GM23338 (cell line): Measurements from ENCODE around the gene CNGA4. TPM values are rescaled to one million over a fixed set of nuclear protein-coding genes. Genes with fewer than 3 reads are reported as not detected.

Experiments used
- ATAC-seq: fragments of 200-7000 bp; cut with Tn5 transposase; 3 replicates; pipeline ENCODE4 v1.9.1; 2020
- DNase-seq: peaks from one replicate; pipeline ENCODE4 v3.0.0-alpha.2; 2015; ENCODE audit warnings: low spot score
- H2AFZ ChIP-seq: fragments of 200-600 bp; sonication (generic); 2 replicates; pipeline ENCODE4 v1.8.0; 2016; ENCODE audit warnings: antibody characterized with exemption, mild to moderate bottlenecking, moderate library complexity
- H3F3A ChIP-seq: fragments of 200-600 bp; sonication (generic); replicated peaks from 2 replicates; pipeline ENCODE4 v1.8.0; 2017; ENCODE audit warnings: antibody characterized with exemption, mixed run types, low read depth
- H3K27ac ChIP-seq: fragments of 200-600 bp; sonication (generic); 2 replicates; pipeline ENCODE4 v1.6.1; 2016; ENCODE audit warnings: low read depth
- H3K27me3 ChIP-seq: fragments of 200-600 bp; sonication (generic); 2 replicates; pipeline ENCODE4 v1.8.0; 2016; ENCODE audit warnings: mild to moderate bottlenecking, mixed run types, moderate library complexity; ENCODE audit not compliant: insufficient read depth
- H3K36me3 ChIP-seq: fragments of 200-600 bp; sonication (generic); 2 replicates; pipeline ENCODE4 v1.8.0; 2016; ENCODE audit warnings: mild to moderate bottlenecking; ENCODE audit not compliant: insufficient read depth
- H3K4me1 ChIP-seq: fragments of 200-600 bp; sonication (generic); 2 replicates; pipeline ENCODE4 v1.8.0; 2016; ENCODE audit warnings: mild to moderate bottlenecking, moderate library complexity; ENCODE audit not compliant: insufficient read depth
- H3K4me2 ChIP-seq: fragments of 200-600 bp; sonication (generic); 2 replicates; pipeline ENCODE4 v1.7.1; 2017; ENCODE audit warnings: mixed run types
- H3K4me3 ChIP-seq: fragments of 200-600 bp; sonication (generic); 2 replicates; pipeline ENCODE4 v1.6.1; 2016; ENCODE audit warnings: mixed run types
- H3K79me2 ChIP-seq: fragments of 200-600 bp; sonication (generic); replicated peaks from 2 replicates; pipeline ENCODE4 v1.8.0; 2017; ENCODE audit warnings: mild to moderate bottlenecking; ENCODE audit not compliant: insufficient read depth
- H3K9me2 ChIP-seq: fragments of 200-600 bp; sonication (generic); 2 replicates; pipeline ENCODE4 v1.8.0; 2017; ENCODE audit not compliant: insufficient read depth
- H4K20me1 ChIP-seq: fragments of 200-600 bp; sonication (generic); replicated peaks from 2 replicates; pipeline ENCODE4 v1.8.0; 2017; ENCODE audit warnings: mild to moderate bottlenecking; ENCODE audit not compliant: insufficient read depth
- H3K27ac Mint-ChIP-seq: 2 replicates; pipeline ENCODE4 v1.8.0; 2020; ENCODE audit warnings: inconsistent platforms, mild to moderate bottlenecking, moderate library complexity, mixed read lengths
- H3K27me3 Mint-ChIP-seq: 3 replicates; pipeline ENCODE4 v1.8.0; 2022; ENCODE audit warnings: low read depth, mild to moderate bottlenecking, moderate library complexity, mixed read lengths, inconsistent platforms; ENCODE audit not compliant: insufficient read depth, poor library complexity
- H3K36me3 Mint-ChIP-seq: 3 replicates; pipeline ENCODE4 v1.8.0; 2021; ENCODE audit warnings: low read depth, mild to moderate bottlenecking, inconsistent platforms, moderate library complexity, mixed read lengths
- H3K4me1 Mint-ChIP-seq: 3 replicates; pipeline ENCODE4 v1.8.0; 2020; ENCODE audit warnings: mild to moderate bottlenecking, inconsistent platforms, mixed read lengths
- H3K4me3 Mint-ChIP-seq: 3 replicates; pipeline ENCODE4 v1.8.0; 2021; ENCODE audit warnings: moderate library complexity, mild to moderate bottlenecking, inconsistent platforms, mixed read lengths
- H3K9me3 Mint-ChIP-seq: 3 replicates; pipeline ENCODE4 v1.8.0; 2020; ENCODE audit warnings: moderate library complexity, mild to moderate bottlenecking, inconsistent platforms, mixed read lengths
- CREB1 ChIP-seq: fragments of 250-450 bp; sonication (Bioruptor Pico); IDR thresholded peaks from 2 replicates; pipeline ENCODE4 v1.5.0; 2020; ENCODE audit warnings: low read depth, mild to moderate bottlenecking, moderate library complexity
- EZH2 ChIP-seq: fragments of 200-600 bp; sonication (generic); IDR thresholded peaks from one replicate; pipeline ENCODE4 v1.8.0; 2017; ENCODE audit warnings: antibody characterized with exemption, mild to moderate bottlenecking, low read depth; ENCODE audit not compliant: unreplicated experiment
- EZH2phosphoT487 ChIP-seq: fragments of 200-600 bp; sonication (generic); IDR thresholded peaks from one replicate; pipeline ENCODE4 v1.8.1; 2018; ENCODE audit warnings: antibody characterized with exemption; ENCODE audit not compliant: unreplicated experiment
- JUNB ChIP-seq: IDR thresholded peaks from one replicate; pipeline ENCODE4 v1.6.1; 2016; ENCODE audit warnings: antibody characterized with exemption; ENCODE audit not compliant: unreplicated experiment
- NANOG ChIP-seq: IDR thresholded peaks from 2 replicates; pipeline ENCODE4 v1.6.1; 2016; ENCODE audit warnings: antibody characterized with exemption, borderline replicate concordance
- POLR2AphosphoS5 ChIP-seq: IDR thresholded peaks from 2 replicates; pipeline ENCODE4 v1.6.1; 2016; ENCODE audit warnings: antibody characterized with exemption, low read depth
- STAT1 ChIP-seq: IDR thresholded peaks from one replicate; pipeline ENCODE4 v1.6.1; 2016; ENCODE audit warnings: antibody characterized with exemption; ENCODE audit not compliant: unreplicated experiment
- ZNF114 ChIP-seq: fragments of 250-450 bp; sonication (Bioruptor Pico); IDR thresholded peaks from 2 replicates; pipeline ENCODE4 v1.5.0; 2020; ENCODE audit warnings: mild to moderate bottlenecking, moderate library complexity
- ZNF331 ChIP-seq: fragments of 250-450 bp; sonication (Bioruptor Pico); IDR thresholded peaks from 2 replicates; pipeline ENCODE4 v1.5.0; 2020; ENCODE audit warnings: low read depth, mild to moderate bottlenecking, moderate library complexity
- polyA plus RNA-seq: library from polyadenylated mRNA; unstranded; fragments of >200 nt; fragmentation: Nextera tagmentation; extraction: Ambion mirVana; gene quantifications from 2 replicates; pipeline ENCODE4 v1.2.1, GENCODE V29; 2016
- total RNA-seq: library from RNA; depleted of rRNA; stranded (reverse); fragments of >200 nt; shearing (Covaris generic); gene quantifications from 2 replicates; pipeline ENCODE4 v1.2.3, GENCODE V29; 2014
- TF ChIP-seq, protein P1 (sequence below), 2 experiments: fragments of 200-600 bp in 1 of 2; sonication (generic) in 1 of 2; conservative IDR thresholded peaks; 2 replicates each; pipeline versions ENCODE4 v1.5.1 to v1.6.1; 2016 to 2017; ENCODE audit warnings: antibody characterized with exemption in 2 of 2, low read depth in 2 of 2, mild to moderate bottlenecking in 2 of 2, moderate library complexity in 1 of 2
- TF ChIP-seq, protein P2 (sequence below): IDR thresholded peaks from one replicate; pipeline ENCODE4 v1.6.1; 2018; ENCODE audit warnings: antibody characterized with exemption; ENCODE audit not compliant: unreplicated experiment
- TF ChIP-seq, protein P3 (sequence below): IDR thresholded peaks from 2 replicates; pipeline ENCODE4 v1.6.1; 2016; ENCODE audit warnings: antibody characterized with exemption
- TF ChIP-seq, protein P4 (sequence below): fragments of 250-450 bp; sonication (Bioruptor Pico); IDR thresholded peaks from 2 replicates; pipeline ENCODE4 v1.5.0; 2020; ENCODE audit warnings: mild to moderate bottlenecking, moderate library complexity

The CNGA4 gene
- total and polyA plus RNA-seq, 2 experiments from 2014 or later = 0.15 TPM; not detected in 1

DNA sequence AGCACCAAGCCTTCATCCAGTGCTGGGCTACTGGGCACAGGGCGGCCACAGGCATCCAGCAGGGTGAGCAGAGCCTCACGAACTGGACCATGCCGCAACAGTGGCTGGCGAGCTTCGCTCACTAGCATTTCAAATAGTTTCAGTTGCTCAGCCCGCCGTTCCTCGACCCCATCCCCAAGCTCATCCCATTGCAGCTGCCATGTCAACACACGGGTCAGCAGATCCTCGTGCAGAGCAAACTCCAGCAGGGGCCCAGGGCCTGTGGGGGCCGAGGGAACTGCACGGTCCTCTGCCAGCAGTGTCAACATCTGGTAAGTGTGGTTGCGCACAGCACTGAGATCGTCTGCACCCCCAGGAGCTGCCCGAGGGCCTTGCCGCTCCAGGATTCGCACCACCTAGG is 15.0 kb upstream of the CNGA4 start:
- Histone ChIP-seq H3F3A (no peaks in the 10 kb centered on the region), H2AFZ (no peak overlapping the region), H3K79me2 (peaks cover 32% of the 10 kb centered on the region), H3K36me3 (peaks cover 5% of the 10 kb centered on the region; the same call in 1 of the 2 replicates), H3K27ac (no peak overlapping the region), H3K9me2 (no peaks in the 10 kb centered on the region), H3K4me2 (no peak overlapping the region), H4K20me1 (peaks cover 30% of the 10 kb centered on the region), H3K4me3 (no peak overlapping the region), H3K27me3 (no peaks in the 10 kb centered on the region), H3K4me1 (no peaks in the 10 kb centered on the region)
- TF ChIP-seq, protein P1, sequence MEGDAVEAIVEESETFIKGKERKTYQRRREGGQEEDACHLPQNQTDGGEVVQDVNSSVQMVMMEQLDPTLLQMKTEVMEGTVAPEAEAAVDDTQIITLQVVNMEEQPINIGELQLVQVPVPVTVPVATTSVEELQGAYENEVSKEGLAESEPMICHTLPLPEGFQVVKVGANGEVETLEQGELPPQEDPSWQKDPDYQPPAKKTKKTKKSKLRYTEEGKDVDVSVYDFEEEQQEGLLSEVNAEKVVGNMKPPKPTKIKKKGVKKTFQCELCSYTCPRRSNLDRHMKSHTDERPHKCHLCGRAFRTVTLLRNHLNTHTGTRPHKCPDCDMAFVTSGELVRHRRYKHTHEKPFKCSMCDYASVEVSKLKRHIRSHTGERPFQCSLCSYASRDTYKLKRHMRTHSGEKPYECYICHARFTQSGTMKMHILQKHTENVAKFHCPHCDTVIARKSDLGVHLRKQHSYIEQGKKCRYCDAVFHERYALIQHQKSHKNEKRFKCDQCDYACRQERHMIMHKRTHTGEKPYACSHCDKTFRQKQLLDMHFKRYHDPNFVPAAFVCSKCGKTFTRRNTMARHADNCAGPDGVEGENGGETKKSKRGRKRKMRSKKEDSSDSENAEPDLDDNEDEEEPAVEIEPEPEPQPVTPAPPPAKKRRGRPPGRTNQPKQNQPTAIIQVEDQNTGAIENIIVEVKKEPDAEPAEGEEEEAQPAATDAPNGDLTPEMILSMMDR (conservative IDR thresholded peaks at IDR 0.05; ENCODE audit: low read depth in 2 of 2) = no peak
- TF ChIP-seq, protein P2, sequence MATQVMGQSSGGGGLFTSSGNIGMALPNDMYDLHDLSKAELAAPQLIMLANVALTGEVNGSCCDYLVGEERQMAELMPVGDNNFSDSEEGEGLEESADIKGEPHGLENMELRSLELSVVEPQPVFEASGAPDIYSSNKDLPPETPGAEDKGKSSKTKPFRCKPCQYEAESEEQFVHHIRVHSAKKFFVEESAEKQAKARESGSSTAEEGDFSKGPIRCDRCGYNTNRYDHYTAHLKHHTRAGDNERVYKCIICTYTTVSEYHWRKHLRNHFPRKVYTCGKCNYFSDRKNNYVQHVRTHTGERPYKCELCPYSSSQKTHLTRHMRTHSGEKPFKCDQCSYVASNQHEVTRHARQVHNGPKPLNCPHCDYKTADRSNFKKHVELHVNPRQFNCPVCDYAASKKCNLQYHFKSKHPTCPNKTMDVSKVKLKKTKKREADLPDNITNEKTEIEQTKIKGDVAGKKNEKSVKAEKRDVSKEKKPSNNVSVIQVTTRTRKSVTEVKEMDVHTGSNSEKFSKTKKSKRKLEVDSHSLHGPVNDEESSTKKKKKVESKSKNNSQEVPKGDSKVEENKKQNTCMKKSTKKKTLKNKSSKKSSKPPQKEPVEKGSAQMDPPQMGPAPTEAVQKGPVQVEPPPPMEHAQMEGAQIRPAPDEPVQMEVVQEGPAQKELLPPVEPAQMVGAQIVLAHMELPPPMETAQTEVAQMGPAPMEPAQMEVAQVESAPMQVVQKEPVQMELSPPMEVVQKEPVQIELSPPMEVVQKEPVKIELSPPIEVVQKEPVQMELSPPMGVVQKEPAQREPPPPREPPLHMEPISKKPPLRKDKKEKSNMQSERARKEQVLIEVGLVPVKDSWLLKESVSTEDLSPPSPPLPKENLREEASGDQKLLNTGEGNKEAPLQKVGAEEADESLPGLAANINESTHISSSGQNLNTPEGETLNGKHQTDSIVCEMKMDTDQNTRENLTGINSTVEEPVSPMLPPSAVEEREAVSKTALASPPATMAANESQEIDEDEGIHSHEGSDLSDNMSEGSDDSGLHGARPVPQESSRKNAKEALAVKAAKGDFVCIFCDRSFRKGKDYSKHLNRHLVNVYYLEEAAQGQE = no peak
- TF ChIP-seq, protein P3, sequence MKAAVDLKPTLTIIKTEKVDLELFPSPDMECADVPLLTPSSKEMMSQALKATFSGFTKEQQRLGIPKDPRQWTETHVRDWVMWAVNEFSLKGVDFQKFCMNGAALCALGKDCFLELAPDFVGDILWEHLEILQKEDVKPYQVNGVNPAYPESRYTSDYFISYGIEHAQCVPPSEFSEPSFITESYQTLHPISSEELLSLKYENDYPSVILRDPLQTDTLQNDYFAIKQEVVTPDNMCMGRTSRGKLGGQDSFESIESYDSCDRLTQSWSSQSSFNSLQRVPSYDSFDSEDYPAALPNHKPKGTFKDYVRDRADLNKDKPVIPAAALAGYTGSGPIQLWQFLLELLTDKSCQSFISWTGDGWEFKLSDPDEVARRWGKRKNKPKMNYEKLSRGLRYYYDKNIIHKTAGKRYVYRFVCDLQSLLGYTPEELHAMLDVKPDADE = no peak
- TF ChIP-seq, protein P4, sequence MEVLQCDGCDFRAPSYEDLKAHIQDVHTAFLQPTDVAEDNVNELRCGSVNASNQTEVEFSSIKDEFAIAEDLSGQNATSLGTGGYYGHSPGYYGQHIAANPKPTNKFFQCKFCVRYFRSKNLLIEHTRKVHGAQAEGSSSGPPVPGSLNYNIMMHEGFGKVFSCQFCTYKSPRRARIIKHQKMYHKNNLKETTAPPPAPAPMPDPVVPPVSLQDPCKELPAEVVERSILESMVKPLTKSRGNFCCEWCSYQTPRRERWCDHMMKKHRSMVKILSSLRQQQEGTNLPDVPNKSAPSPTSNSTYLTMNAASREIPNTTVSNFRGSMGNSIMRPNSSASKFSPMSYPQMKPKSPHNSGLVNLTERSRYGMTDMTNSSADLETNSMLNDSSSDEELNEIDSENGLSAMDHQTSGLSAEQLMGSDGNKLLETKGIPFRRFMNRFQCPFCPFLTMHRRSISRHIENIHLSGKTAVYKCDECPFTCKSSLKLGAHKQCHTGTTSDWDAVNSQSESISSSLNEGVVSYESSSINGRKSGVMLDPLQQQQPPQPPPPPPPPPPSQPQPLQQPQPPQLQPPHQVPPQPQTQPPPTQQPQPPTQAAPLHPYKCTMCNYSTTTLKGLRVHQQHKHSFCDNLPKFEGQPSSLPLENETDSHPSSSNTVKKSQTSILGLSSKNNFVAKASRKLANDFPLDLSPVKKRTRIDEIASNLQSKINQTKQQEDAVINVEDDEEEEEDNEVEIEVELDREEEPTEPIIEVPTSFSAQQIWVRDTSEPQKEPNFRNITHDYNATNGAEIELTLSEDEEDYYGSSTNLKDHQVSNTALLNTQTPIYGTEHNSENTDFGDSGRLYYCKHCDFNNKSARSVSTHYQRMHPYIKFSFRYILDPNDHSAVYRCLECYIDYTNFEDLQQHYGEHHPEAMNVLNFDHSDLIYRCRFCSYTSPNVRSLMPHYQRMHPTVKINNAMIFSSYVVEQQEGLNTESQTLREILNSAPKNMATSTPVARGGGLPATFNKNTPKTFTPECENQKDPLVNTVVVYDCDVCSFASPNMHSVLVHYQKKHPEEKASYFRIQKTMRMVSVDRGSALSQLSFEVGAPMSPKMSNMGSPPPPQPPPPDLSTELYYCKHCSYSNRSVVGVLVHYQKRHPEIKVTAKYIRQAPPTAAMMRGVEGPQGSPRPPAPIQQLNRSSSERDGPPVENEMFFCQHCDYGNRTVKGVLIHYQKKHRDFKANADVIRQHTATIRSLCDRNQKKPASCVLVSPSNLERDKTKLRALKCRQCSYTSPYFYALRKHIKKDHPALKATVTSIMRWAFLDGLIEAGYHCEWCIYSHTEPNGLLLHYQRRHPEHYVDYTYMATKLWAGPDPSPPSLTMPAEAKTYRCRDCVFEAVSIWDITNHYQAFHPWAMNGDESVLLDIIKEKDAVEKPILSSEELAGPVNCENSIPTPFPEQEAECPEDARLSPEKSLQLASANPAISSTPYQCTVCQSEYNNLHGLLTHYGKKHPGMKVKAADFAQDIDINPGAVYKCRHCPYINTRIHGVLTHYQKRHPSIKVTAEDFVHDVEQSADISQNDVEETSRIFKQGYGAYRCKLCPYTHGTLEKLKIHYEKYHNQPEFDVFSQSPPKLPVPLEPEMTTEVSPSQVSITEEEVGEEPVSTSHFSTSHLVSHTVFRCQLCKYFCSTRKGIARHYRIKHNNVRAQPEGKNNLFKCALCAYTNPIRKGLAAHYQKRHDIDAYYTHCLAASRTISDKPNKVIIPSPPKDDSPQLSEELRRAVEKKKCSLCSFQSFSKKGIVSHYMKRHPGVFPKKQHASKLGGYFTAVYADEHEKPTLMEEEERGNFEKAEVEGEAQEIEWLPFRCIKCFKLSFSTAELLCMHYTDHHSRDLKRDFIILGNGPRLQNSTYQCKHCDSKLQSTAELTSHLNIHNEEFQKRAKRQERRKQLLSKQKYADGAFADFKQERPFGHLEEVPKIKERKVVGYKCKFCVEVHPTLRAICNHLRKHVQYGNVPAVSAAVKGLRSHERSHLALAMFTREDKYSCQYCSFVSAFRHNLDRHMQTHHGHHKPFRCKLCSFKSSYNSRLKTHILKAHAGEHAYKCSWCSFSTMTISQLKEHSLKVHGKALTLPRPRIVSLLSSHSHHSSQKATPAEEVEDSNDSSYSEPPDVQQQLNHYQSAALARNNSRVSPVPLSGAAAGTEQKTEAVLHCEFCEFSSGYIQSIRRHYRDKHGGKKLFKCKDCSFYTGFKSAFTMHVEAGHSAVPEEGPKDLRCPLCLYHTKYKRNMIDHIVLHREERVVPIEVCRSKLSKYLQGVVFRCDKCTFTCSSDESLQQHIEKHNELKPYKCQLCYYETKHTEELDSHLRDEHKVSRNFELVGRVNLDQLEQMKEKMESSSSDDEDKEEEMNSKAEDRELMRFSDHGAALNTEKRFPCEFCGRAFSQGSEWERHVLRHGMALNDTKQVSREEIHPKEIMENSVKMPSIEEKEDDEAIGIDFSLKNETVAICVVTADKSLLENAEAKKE (CRISPR knock-in tag) = no peak
- TF ChIP-seq CREB1 (no peak), ZNF331 (CRISPR knock-in tag) (no peak), POLR2AphosphoS5 (no peak), STAT1 (no peak), JUNB (no peak), EZH2 (no peak), ZNF114 (CRISPR knock-in tag) (no peak), EZH2phosphoT487 (no peak), NANOG (no peak)
- DNase-seq = no peak
- Mint-ChIP-seq H3K36me3 (peaks cover 12% of the 10 kb centered on the region; the same call in 2 of the 3 replicates), H3K9me3 (no peaks in the 10 kb centered on the region), H3K4me1 (no peaks in the 10 kb centered on the region), H3K4me3 (no peak overlapping the region), H3K27me3 (no peaks in the 10 kb centered on the region), H3K27ac (no peak overlapping the region)
- ATAC-seq = no peak
